HG02870 (cell line): ENCODE measurements around the gene WDR33.

Experiments used
- ATAC-seq: cut with Tn5 transposase; IDR thresholded peaks from one replicate; pipeline ENCODE4 v1.9.1; 2021; ENCODE audit warnings: mild to moderate bottlenecking, moderate library complexity; ENCODE audit not compliant: unreplicated experiment

The WDR33 gene

GRCh38 chr2:127698553-127699355, 112.2 kb downstream of the WDR33 start:
- ATAC-seq = no peak

GRCh38 chr2:127697482-127698180, 113.3 kb downstream of the WDR33 start:
- ATAC-seq = no peak

- ATAC-seq = no peak
Observed at GRCh38 chr2:127695491-127696472, 115.2 kb downstream of the WDR33 start.

DNA sequence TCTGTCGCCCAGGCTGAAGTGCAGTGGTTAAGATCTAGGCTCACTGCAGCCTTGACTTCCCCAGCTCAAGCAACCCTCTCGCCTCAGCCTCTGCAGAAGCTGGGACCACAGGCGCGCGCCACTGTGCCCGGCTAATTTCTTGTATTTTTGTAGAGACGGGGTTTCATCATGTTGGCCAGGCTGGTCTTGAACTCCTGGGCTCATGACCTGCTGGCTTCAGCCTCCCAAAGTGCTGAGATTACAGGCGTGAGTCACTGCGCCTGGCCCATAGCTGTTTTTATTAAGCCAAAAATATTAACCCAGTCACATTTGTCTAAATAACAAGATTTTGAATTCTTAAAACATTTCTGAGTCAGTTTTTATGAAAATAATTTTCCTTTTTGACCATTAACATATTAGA, 116.0 kb downstream of the WDR33 start:
- no peak for ATAC-seq

GRCh38 chr2:127690696-127691095, 120.3 kb downstream of the WDR33 start:
- no peak for ATAC-seq

DNA sequence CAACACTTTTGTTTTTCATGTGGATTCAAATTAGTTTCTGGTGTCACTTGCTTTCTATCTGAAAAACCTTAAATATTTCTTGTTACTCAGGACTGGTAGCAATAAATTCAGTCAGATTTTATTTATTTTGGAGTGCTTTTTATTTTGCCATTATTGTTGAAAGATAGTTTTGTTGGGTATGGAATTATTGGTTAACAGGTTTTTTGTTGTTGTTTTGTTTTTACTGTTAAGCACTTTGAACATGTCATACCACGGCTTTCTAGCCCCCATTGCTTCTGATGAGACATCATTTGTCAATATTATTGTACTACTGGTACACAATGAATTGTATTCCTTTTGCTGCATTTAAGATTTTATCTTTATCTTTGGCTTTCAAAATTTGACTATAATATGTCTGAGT, 122.6 kb downstream of the WDR33 start:
- ATAC-seq = no peak

DNA sequence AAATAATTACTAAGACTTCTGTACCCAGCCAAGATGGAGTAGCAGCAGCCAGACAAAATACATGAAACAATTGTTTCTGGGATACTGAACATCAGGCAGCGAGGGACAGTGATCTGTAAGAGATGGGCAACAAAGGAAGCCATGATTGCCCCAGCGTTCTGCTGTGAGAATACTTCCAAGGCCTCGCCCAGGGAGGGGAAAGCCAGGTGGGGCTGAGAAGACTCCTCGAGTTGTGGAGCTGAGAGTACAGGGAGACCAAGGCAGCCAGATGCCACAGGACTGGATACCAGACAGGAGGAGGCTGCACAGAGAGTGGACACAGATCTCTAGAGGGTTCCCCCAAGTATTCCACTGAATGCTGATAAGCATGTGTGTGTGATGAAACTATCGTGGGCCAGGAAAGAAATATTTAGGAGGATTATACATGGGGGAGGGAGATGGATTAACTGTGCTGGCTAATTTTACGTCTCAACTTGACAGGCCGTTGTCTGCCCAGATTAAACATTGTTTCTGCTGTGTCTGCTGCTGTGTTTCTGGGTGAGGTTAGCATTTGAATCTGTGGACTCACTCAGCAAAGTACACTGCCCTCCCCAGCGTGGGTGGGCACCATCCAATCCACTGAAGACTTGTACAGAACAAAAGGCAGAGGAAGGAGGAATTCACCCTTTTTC, 125.4 kb downstream of the WDR33 start:
- no peak for ATAC-seq

GRCh38 chr2:127683757-127684156, 127.2 kb downstream of the WDR33 start:
- ATAC-seq = no peak

GRCh38 chr2:127683056-127683455, 127.9 kb downstream of the WDR33 start:
- ATAC-seq = no peak

DNA sequence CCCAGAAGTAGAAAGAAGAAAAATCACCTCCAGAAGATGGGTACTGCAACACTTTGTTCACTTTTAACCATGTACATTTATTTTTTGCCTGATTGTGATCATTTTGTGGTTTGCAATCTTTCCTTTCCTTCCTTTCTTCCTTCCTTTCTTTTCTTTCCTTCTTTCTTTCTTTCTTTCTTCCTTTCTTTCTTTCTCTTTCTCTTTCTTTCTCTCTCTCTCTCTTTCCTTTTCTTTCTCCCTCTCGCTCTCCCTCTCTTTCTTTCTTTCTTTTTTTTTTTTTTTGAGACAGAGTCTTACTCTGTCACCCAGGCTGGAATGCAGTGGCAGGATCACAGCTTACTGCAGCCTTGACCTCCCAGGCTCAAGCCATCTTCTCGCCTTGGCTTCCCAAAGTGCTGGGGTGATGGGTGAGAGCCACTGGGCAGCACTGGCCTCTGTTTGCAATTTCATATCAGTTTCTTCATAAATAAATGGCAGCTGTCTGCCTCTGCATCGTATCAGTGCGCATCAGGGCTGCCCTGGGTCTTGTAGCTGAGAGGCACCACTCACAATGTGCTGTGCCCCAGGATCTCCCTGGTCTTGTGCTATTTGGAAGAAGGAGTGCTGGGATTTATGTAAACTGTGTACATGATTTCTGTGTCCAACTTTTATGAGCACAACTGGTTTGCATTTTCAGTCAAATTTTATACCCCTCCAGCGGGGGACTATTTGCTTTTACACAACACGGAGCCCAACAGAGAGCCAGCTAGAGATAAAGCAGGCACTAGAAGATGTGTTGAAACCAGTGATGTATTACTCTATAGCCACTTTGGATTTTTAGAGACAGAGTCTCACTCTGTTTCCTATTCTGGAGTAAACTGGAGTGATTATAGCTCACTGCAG, 128.8 kb downstream of the WDR33 start:
- no peak for ATAC-seq

DNA sequence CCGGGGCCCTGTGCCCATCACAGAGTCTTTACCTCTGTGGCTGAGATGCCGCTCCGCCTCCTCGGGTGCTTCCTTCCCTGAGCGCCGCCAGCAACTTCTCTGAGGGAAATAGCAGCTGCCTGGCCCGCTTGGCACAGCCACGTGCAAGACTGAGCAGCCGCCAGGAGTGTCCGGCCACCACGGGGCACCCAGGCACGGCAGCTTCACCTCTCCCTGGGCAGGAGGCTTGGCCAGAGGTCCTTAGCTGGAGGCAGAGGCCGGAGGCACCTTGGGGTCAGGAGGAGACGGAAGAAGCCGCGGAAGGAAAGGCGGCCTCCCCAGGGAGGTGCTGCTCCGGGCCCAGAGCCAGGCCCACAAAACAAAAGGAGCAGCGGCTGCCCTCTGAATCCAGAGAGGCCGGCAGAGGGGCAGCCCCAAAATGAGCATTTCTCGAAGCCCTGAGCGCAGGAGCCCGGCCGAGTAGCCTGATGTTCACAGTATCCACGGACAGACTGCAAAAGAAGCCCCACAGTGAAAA, 129.6 kb downstream of the WDR33 start:
- ATAC-seq = no peak

DNA sequence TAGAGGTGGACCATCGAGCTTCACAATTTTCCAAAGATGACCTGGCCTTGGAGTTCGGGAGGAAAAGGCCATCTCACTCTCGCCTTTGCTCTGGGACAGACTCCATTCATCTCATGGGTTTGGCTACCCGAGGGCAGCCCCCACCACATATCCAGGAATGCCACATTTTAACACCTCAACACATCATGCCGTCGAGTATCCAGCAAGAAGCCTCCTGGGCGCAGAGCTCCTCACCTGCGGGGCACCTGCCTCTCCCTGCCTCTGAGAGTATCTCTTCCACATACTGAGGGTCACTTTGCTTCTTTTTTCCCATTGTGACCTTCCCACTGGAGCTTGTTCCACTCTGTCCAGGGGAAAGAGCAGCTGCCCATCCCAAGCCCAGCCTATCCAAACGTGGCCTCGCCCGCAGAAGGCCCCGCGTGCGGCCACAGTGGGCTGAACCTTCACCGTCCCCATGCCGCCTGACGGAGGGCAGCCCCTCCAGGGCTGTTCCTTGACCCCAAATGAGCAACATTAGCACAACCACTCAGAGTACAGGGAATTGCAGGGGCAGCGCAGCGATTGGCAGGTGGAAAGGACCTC, 130.2 kb downstream of the WDR33 start:
- ATAC-seq = no peak

DNA sequence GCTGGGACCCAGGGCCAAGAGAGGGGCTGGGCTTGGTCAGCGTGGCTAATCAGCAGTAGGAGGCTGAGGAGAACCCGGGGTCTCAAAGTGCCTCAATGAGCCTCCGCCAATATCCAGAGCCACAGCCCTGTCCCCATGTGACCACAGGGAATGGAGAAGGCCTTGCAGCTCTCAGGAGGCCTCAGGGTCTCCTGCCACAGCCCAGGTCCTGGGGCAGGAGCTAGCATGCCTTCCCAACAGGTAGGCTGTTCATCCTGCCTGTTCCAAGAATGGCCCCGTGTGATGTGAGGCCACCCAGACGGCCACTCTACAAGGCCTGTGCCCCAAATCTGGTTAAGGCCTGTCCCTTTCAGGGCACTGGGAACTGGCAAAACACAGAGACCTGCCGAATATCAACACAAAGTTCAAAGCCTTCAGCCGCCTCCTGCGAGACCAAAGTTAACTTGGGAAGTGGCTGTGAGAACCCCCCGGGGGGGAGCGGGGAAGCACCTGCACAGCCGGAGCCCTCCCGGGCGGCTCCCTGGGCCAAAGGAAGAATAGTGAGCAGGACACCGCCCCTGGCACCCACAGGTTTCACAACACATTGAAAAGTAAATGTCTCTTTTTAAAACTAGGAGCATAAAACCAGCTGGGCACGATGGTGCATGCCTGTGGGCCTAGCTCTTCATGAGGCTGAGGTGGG, 131.2 kb downstream of the WDR33 start:
- ATAC-seq = no peak

DNA sequence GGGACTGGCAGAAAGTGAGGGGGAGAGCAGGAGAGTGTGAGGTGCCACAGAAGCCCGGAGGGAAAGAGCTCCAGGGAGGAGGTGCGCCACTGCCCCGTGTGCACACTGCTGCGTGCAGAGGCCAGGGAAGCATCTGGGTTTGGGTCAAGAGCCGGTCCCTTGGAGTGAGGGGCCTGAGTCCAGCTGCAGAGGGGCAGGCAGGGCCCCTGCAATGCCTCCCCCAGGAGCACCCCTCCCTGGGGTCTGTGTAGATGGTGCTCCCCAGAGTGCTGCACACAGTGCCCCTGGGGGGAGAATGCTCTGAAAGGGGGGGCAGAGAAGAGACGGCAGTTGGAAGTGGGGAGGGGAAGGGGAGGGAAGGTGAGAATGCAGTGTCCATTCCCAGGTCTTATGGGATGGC, 132.0 kb downstream of the WDR33 start:
- ATAC-seq = no peak

- ATAC-seq = no peak
Observed at GRCh38 chr2:127678531-127678930, 132.4 kb downstream of the WDR33 start.

DNA sequence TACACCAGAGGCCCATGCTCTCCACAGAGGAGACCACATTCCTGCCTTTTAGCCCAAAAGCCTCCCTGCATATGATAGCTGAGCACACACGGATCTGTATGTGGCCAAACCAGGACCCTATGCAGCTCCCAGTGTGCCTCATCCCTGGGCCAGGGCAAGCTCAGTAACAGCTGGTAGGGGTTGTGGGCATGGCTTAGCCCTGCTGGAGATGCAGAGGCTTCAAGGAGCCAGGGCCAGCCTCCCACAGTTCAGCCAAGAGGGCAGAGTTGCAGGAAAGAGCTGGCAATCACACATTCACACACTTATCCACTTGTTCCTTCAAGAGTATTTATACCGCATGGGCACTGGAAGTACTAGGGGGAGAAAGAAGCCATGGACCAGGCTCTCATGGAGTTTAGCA, 134.1 kb downstream of the WDR33 start:
- no peak for ATAC-seq

GRCh38 chr2:127675331-127676261, 135.4 kb downstream of the WDR33 start, which contains the start of gene LIMS2:
Gene LIMS2, minus strand, starts transcription at chr2:127675530. Its CDS starts 506 bp downstream, at chr2:127675024.
- no peak for ATAC-seq
